Epithelial cell of prostate (primary cell): ENCODE measurements around the gene ZNF652.
"Not testable (repeated sequence)": the region's sequence is repeated elsewhere in the genome, so short reads cannot be mapped to it uniquely, and the experiment has no call there.

Experiments
- DNase-seq: peaks from one replicate; pipeline ENCODE4 v3.0.0-alpha.2; 2011; ENCODE audit warnings: low read depth, low spot score
- H3K27ac ChIP-seq: fragments of 450-650 bp; 2 replicates; pipeline ENCODE4 v1.5.1; 2017; ENCODE audit warnings: mild to moderate bottlenecking

The ZNF652 gene

DNA sequence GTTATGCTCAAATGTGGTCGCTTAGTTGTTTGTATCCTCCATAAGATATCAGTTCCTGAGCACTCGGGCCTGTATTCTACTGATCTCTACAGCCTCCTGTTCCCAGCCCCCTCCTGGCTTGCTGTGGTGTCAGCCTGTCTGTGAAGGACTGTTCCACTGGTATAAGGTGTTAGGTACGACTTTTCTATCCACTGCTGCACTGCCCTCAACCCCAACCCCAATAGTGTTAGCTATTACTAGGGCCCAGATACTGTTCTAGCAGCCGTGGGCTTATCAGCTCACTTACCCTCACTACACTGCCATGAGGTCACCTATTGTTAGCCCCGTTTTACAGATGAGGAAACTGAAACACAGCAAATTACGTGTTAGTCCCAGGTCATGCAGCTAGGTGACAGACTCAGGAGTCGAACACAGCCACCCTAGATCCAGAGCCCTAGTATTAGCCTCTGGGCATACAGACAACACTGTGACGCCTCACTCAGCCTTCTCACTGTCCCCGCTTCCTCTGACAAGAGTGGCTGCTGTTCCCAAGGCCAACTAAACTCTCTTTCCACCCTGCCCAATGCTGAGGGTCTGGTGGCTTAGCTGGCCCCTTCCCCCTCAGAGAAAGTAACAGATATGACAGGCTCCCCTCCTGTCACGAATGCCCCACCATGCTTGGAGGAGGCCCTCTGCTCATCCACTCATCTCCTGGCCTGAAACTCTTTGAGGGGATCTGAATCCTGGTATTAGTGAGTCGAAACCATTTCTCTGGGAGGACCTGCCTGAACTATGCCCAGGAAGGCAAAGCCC, 25.6 kb upstream of the ZNF652 start:
- H3K27ac ChIP-seq: no peak overlapping the region
- no peak for DNase-seq

DNA sequence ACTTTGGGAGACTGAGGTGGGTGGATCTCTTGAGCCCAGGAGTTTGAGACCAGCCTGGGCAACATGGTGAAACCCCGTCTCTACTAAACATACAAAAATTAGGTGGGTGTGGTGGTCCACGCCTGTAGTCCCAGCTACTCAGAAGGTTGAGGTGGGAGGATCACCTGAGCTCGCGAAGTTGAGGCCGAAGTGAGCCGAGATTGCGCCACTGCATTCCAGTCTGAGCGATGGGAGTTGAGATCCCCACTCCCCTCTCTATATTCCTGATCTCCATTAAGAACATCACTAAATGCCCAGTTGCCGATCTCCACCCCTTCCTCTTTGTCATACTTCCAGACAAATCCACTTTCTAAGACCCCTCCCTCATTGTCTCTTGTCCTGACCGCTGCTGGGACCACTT, 24.3 kb upstream of the ZNF652 start:
- no peak for DNase-seq
- H3K27ac ChIP-seq: no peak overlapping the region

DNA sequence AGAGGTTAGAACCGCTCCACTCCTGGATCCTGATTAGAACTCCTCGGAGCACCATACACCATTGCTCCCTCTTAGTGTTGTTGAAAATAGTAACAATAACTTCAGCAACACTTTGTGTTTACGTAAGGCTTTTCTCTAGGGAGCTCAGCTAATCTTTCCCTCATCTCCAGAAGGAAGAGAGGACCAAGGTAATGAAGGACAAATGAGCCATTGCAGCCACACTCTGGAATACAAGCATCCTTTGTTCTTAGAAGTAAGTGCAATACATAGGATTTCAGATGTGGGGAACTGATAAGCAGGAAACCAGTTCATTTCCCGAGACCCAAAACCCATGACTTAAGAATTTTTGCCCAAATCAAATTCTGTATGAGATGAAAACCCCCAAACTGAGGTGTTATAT, 22.9 kb upstream of the ZNF652 start:
- H3K27ac ChIP-seq: no peak overlapping the region
- DNase-seq: no peak

DNA sequence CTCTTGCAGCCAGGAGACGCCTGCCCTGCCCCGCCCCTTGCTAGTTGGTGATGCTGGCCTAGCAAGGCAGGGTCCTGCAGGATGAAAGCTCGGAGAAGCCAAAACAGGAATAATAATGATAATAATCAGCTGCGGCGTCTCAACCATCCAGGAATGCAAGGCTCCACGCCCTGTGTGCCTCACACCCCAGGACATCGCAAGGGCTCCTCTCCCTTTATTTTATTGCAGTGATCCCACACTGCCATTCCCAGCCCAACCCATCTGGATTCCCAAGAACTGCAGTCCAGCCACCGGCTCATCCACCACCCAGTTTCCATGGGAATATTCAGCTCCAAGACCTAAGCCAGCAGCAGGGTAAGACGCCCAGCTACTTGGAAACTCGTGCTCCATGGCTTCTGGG, 21.0 kb upstream of the ZNF652 start:
- no peak overlapping the region for H3K27ac ChIP-seq
- no peak for DNase-seq

DNA sequence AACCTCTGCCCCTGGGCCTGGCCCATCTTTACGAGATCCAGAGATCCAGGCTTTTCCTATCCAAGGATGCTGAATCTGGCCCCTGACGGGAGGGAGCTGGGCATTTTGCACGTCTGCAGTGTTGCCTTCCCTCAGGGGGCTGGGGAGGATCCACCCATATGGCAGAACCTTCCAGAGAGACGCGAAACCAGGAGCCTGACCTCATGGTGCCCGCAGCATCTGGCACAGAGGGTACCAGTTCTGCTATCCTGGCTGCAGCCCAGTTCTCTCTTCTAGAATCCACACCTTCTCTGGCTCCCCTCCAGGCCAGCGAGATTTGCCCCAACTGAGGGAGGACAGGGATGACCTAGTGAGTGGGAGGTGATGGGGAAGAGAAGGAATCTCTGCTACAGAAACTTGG, 20.5 kb upstream of the ZNF652 start:
- H3K27ac ChIP-seq: no peak overlapping the region
- DNase-seq: no peak

DNA sequence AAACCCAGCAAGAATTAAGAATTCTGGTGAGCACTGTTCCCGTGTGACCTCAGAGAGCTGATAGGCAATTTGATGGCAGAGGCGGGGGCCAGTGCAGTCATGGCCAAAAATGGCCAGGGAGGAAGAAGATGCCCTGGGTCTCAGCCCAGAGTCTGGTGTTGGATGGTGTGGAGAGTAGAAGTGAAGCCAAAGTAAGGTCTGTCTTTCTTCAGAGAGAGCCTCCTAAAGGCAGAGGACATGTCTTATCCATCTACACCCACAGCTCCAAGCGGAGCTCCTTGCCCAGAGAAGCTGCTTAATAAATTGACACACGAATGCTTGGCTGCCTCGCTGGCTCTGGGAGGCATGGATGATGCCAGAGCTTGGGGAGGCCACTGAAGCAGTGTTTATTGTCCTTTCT, 19.7 kb upstream of the ZNF652 start:
- no peak overlapping the region for H3K27ac ChIP-seq
- DNase-seq: no peak

DNA sequence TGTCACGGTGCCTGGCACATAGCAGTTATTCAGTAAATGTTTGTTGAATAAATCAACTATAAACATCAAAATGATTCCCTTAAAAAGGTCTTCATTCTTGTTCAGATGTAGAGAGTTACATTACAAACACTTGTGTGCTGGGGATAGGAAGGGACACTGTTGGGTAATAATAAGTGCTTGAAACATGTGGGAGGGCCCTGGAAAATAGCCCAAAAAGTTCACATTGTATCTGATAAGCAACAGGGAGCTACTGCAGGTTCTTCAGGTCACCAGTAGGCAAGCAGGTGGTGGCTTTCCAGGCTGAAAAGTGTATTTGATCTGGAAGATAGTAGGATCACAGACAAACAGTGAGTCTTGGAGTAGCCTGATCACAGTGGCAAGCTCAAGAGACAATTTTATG, 19.0 kb upstream of the ZNF652 start:
- no peak overlapping the region for H3K27ac ChIP-seq
- DNase-seq: no peak

DNA sequence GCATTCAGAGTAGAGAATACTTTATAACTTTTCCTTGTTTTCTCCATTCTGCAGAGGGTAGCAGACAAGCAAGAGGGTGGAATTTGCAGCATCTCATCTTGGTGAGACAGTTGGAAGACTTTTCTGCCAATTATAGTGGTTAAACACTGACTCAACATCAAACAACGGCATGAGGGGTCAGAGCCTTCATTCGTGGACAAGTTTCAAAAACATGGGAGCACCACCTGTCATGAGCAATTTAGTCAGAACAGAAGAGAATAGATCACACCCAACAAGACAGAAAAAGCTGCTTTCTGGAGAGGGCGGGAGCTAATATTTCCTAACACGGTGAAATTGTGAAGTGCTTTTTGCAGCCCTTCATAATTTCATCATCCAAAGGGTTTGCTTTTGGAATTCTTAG, 17.9 kb upstream of the ZNF652 start:
- DNase-seq: no peak

DNA sequence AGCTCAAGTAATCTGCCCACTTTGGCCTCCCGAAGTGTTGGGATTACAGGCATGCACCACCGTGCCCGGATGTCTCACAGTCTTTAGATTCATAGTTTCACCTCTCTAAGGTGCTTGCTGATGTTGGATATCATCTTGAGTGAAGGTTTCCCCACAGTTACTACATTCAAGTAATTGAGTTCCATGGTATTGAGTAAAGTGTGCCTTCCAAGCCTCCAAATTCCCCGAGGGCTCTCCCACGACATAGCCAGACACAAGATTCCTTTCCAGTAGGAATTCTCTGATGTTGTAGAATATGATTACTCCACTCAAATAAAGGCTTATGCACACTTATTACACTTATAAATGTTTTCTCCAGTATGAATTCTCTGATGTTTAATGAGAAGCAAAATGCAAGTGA, 16.3 kb upstream of the ZNF652 start:
- H3K27ac ChIP-seq: no peak overlapping the region

More for the DNA sequence above, 17.9 kb upstream of the ZNF652 start:
- no peak overlapping the region for H3K27ac ChIP-seq

DNA sequence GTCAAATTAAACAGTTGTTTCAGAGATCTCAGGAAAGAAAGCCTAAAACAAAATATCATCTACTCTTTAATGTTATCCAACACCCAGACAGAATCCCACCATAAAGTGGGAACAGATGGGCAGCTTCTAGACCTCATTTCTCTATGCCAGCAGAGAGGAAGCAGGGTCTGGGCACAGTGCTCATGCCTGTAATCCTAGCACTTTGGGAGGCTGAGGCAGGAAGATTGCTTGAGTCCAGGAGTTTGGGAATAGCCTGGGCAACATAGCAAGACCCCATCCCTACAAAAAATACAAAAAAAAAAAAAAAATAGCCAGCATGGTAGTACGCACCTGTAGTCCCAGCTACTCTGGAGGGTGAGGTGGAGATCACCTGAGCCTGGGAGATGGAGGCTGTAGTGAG, 13.5 kb upstream of the ZNF652 start:
- no peak overlapping the region for H3K27ac ChIP-seq
- no peak for DNase-seq

More for the DNA sequence above, 16.3 kb upstream of the ZNF652 start:
- DNase-seq: no peak

DNA sequence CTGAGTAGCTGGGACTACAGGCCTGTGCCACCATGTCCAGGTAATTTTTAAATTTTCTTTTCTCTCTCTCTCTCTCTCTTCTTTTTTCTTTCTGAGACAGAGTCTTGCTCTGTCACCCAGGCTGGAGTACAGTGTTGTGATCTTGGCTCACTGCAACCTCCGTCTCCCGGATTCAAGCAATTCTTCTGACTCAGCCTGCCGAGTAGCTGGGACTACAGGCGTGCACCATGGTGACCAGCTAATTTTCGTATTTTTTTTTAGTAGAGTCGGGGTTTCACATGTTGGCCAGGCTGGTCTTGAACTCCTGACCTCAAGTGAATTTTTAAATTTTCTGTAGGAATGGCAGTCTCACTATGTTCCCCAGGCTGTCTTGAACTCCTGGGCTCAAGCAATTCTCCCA, 11.1 kb upstream of the ZNF652 start:
- DNase-seq: no peak
- H3K27ac ChIP-seq: no peak overlapping the region

DNA sequence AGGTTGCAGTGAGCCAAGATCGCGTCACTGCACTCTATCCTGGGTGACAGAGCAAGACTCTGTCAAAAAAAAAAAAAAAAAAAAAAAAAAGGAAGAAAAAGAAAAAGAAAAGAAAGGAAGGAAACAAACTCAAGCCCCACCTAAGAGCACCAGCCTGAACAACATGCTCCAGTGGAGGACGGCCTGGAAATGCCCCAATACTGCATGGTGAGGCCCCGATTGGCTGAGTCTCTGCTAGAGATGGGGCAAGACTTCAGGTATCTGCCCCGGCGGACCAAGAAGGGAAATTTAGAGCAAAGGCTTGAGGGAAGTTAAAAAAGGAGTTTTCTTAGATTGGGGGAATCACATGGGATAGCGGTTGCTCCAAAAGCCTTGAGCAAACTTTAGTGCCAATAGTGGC, 10.4 kb upstream of the ZNF652 start:
- no peak for DNase-seq
- no peak overlapping the region for H3K27ac ChIP-seq

DNA sequence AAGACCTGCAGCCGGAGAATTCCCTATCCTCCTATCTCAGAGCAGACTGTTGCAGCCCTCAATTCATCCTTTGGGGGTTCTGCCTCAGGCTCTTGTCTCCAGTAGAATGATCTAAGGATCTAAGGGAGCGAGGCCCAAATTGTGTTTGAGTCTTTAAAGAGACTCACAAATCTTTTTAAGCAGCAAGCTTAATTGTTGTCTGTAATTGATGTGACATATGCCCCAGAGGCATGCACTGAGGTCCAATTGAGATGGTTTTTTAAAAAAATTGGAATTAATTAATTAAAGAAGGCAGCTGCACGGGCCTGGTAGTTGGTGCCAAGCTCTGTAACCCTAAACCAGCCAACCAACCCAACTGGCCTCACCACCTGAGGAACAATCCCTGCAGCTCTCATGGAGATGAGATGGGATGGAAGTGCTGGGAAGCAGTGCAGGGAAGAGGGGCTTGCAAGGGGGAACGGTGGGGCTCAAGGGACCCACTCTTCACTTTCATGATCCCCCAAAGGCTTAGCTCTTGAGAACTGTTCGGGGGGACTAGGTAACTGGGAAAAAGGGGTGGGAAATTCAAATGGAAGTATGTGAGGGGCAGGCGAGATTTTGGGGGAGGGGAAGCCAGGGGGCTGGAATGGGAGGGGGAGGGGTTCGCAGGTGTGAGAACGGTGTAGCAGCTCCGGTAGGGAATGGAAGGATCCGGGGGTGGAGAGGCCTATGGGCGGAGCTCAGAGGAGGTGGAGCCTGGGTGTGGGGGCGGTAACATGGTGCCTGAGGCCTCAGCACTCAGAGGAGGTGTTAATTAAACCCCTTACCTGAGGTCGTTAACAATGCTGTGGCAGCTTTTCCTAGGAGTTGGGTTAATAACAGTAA, 9.2 kb upstream of the ZNF652 start:
- DNase-seq: no peak
- no peak overlapping the region for H3K27ac ChIP-seq

DNA sequence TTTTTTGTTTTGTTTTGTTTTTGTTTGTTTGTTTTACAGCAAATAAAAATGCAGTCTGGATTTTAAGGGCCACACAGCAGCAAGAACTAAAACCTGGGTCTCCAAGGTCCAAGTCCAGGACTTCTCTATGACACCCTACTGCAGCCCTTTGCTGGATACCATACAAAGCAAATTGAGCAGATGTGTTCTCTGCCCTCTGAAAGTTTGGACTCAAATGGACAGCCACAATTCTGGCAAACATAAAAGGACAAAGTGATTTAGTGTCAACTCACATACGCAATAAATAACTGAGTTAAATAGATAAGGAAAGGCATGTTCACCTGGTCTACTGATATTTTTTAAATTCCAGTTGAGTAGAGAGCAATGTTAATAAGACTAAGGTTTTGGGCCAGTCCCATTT, 7.7 kb upstream of the ZNF652 start:
- no peak overlapping the region for H3K27ac ChIP-seq

DNA sequence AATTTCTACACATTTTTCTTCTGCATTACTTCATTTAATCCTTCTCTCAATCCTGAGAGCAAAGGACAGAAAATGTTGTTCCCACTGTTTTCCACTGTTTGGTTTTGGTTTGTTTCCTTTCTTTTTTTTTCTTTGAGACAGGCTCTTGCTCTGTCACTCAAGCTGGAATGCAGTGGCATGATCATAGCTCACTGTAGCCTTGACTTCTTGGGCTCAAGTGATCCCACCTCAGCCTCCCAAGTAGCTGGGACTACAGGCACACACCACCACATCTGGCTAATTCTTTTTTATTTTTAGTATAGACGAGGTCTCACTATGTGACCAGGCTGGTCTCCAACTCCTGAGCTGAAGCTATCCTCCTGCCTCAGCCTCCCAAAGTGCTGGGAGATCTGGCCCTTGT, 7.0 kb upstream of the ZNF652 start:
- DNase-seq: no peak

More for the DNA sequence above, 7.7 kb upstream of the ZNF652 start:
- no peak for DNase-seq

DNA sequence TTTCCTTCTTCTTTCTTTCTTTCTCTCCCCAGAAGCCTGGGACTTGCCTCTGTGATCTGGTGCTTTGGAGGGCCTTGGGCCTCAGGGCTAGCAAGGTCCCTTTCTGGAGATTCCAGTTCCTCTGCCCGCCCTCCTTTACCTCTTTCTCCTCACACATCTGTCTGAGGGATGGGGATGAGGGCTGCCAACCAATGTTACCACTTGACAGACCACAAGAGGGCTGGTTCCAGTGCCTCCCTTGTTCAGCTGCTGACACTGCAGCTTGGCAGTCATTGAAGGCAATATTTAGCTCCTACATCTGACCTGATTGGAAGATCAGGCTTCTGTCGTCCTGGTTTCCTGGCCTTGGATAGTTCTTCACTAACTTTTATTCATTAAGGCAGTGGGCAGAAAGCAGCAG, 3.6 kb upstream of the ZNF652 start:
- no peak overlapping the region for H3K27ac ChIP-seq
- DNase-seq: no peak

More for the DNA sequence above, 7.0 kb upstream of the ZNF652 start:
- H3K27ac ChIP-seq: no peak overlapping the region

DNA sequence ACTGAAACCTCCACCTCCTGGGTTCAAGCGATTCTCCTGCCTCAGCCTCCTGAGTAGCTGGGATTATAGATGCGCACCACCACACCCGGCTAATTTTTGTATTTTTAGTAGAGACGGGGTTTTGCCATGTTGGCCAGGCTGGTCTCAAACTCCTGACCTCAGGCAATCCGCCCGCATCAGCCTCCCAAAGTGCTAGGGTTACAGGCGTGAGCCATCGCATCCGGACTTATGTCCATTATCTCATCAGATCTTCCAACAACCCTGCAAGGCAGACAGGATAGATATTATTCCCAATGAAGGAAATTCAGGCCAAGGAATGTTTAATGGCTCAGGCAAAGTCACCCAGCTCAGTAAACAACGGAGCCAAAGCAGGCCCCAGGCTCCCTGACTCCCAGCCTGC, 3.1 kb upstream of the ZNF652 start:
- H3K27ac ChIP-seq, DNase-seq: not testable (repeated sequence)

DNA sequence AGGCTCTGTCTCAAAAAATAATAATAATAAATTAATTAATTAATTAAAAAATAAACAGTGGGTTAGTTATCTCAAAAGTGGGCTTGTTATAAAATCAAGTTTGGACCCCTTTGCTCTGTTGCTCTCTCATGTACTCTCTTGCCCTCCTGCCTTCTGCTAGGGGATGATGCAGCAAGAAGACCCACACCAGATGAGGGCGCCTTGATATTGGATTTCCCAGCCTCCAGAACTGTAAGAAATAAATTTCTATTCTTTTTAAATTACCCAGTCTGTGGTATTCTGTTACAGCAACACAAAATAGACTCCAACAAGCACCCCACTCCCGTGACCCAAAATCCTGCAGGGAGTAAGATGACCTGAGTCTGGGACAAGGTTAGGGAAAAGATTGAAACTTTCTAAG, 2.1 kb upstream of the ZNF652 start:
- DNase-seq: no peak
- H3K27ac ChIP-seq: no peak overlapping the region

DNA sequence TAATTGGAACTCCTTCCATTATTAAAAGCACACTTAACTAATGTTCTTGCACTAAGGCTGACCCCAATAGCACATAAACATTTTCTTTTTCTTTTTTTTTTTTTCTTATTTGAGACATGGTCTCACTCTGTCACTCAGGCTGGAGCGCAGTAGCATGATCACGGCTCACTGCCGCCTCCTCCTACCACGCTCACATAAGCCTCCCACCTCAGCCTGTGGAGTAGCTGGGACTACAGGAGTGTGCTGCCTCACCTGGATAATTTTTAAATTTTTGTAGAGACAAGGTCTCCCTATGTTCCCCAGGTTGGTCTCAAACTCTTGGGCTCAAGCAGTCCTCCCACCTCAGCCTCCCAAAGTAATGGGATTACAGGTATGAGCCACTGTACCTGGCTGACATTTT, 1.2 kb upstream of the ZNF652 start:
- H3K27ac ChIP-seq: peak overlapping the region; percentile 85
- no peak for DNase-seq

DNA sequence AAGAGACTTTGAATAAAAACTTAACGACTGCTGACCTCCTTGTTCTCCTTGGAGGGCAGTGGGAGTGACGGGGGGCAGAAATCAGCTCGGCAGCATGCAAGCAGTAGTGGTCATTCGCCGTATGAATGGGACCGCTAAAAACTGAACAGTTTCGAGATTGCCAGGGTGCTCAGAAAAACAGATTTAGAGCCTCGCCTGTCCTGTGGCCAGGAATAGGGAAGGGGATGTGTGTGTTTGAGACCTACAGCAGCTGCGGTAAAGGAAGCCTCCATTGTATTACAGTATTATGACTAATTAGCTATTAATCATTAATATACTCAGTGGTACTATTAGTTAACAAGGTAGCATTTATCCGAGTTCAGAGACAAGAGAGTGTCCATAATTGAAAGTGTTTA, 670 bp upstream of the ZNF652 start:
- H3K27ac ChIP-seq: peak overlapping the region; percentile 85
- DNase-seq: no peak

DNA sequence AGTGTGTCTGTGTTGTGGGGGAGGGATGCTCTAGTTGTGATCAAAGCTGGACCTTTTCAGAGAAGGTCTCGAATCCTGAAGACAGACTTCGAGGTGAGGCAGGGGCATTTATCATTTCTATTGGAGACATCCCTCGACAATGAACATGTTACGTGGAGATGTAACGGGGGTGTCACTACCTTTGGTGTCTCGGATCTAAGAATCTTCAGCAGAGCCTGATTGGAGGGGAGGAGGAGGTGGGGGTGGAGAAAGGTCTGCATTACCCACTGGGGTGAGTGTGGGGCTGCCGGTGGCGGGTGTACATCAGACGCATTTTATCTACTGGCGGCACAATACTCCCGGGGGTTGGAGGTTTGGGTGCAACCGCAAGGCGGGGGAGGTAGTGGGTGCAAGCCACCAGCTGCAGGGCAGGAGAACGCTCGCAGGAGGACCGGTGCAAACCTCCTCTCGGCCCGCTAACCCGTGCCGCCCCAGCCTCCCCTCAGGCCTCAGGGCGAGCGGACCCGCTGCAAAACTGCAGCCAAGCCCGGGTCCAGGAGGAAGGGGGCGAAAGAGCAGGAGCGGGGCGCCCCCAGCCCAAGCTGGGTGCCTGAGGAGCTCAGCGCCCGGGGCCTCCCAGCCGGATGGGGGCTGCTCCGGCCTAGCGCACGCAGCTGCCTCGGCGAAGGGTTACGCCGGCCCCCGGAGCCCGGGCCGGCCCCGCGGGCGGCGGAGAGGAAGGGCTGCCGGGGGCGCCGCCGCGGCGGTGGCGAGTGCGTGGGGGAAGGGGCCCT, 735 bp downstream of the ZNF652 start:
- H3K27ac ChIP-seq: peak overlapping the region; percentile 85
- no peak for DNase-seq
